HK-2 (cell line): ENCODE results near the gene JUND.
"Not testable (repeated sequence)": the region's sequence is repeated elsewhere in the genome, so short reads cannot be mapped to it uniquely, and the experiment has no call there.

Source experiments
- DNase-seq: peaks from one replicate; pipeline ENCODE4 v3.0.0-alpha.2; 2018; ENCODE audit not compliant: unreplicated experiment

Gene JUND

GRCh38 chr19:18281082-18282020 is at the start of gene JUND:
Gene JUND (minus strand): TSS chr19:18281622. CDS start chr19:18281484, 138 bp downstream.
- peak; percentile 98 for DNase-seq

GRCh38 chr19:18330868-18331267 is 49.4 kb upstream of the JUND start:
- DNase-seq: no peak

- DNase-seq: no peak
These were observed 47.6 kb upstream of the JUND start for GRCh38 chr19:18329035-18329376.

- DNase-seq: peak; percentile 88
These were observed 47.1 kb upstream of the JUND start for GRCh38 chr19:18328340-18329034.

GRCh38 chr19:18326772-18327171 is 45.4 kb upstream of the JUND start:
- DNase-seq: no peak

- not testable (repeated sequence) for DNase-seq
These were observed 42.9 kb upstream of the JUND start for GRCh38 chr19:18324373-18324731.

GRCh38 chr19:18322759-18323460 is 41.5 kb upstream of the JUND start, which contains the start of gene LSM4:
Gene LSM4 (minus strand): TSS chr19:18323076. CDS start chr19:18323020, 56 bp downstream.
- DNase-seq: peak; percentile 99

GRCh38 chr19:18322318-18322758 is 40.9 kb upstream of the JUND start:
- peak; percentile 70 for DNase-seq

GRCh38 chr19:18321734-18322102 is 40.3 kb upstream of the JUND start:
- no peak for DNase-seq

GRCh38 chr19:18320865-18321733 is 39.7 kb upstream of the JUND start:
- no peak for DNase-seq

GRCh38 chr19:18319591-18320135 is 38.2 kb upstream of the JUND start:
- no peak for DNase-seq

- DNase-seq: no peak
These were observed 36.8 kb upstream of the JUND start for GRCh38 chr19:18317961-18318800.

- DNase-seq: no peak
These were observed 32.0 kb upstream of the JUND start for GRCh38 chr19:18313398-18313797.

GRCh38 chr19:18312092-18312534 is 30.7 kb upstream of the JUND start:
- DNase-seq: no peak

GRCh38 chr19:18311502-18312091 is 30.2 kb upstream of the JUND start:
- DNase-seq: no peak

GRCh38 chr19:18310966-18311365 is 29.5 kb upstream of the JUND start:
- no peak for DNase-seq

GRCh38 chr19:18310118-18310909 is 28.9 kb upstream of the JUND start:
- DNase-seq: no peak

GRCh38 chr19:18309525-18310064 is 28.2 kb upstream of the JUND start:
- DNase-seq: no peak

- DNase-seq: no peak
These were observed 27.5 kb upstream of the JUND start for GRCh38 chr19:18308948-18309325.
